Stimulated activated CD8-positive, alpha-beta memory T cell treated with anti-CD3 and anti-CD28 coated beads, Interleukin-12 subunit alpha, Interleukin-12 subunit beta, amount 100 ng/mL, for 4 hours (primary cell): ENCODE measurements around the gene RELT.

ENCODE experiments used
- DNase-seq: peaks from one replicate; pipeline ENCODE4 v3.0.0-alpha.2; 2020; ENCODE audit warnings: low read depth

RELT gene

GRCh38 chr11:73404506-73405145 is 28.4 kb downstream of the RELT start:
- DNase-seq, result no peak

- no peak for DNase-seq
Observed at GRCh38 chr11:73405146-73405510, 28.9 kb downstream of the RELT start.

- no peak for DNase-seq
Observed at GRCh38 chr11:73406131-73406530, 29.9 kb downstream of the RELT start.

GRCh38 chr11:73406619-73407018 is 30.4 kb downstream of the RELT start:
- DNase-seq, result no peak

- no peak for DNase-seq
Observed at GRCh38 chr11:73409431-73409830, 33.2 kb downstream of the RELT start.

GRCh38 chr11:73410627-73411026 is 34.4 kb downstream of the RELT start:
- DNase-seq, result no peak

GRCh38 chr11:73411031-73411430 is 34.8 kb downstream of the RELT start:
- no peak for DNase-seq

GRCh38 chr11:73412308-73412707 is 36.1 kb downstream of the RELT start:
- DNase-seq, result no peak

- DNase-seq, result no peak
Observed at GRCh38 chr11:73413256-73413655, 37.1 kb downstream of the RELT start.

GRCh38 chr11:73414977-73415651 is 38.9 kb downstream of the RELT start:
- no peak for DNase-seq

- DNase-seq, result no peak
Observed at GRCh38 chr11:73415854-73416615, 39.8 kb downstream of the RELT start.

GRCh38 chr11:73416786-73417185 is 40.6 kb downstream of the RELT start:
- no peak for DNase-seq

- DNase-seq, result no peak
Observed at GRCh38 chr11:73420136-73420535, 43.9 kb downstream of the RELT start.

GRCh38 chr11:73422886-73423285 is 46.7 kb downstream of the RELT start:
- DNase-seq, result no peak

GRCh38 chr11:73423506-73423905 is 47.3 kb downstream of the RELT start:
- no peak for DNase-seq

- DNase-seq, result no peak
Observed at GRCh38 chr11:73425108-73425507, 48.9 kb downstream of the RELT start.

- DNase-seq, result no peak
Observed at GRCh38 chr11:73426219-73426850, 50.1 kb downstream of the RELT start.

GRCh38 chr11:73428227-73428626 is 52.0 kb downstream of the RELT start:
- DNase-seq, result no peak

- DNase-seq, result no peak
Observed at GRCh38 chr11:73428699-73429098, 52.5 kb downstream of the RELT start.

- DNase-seq, result no peak
Observed at GRCh38 chr11:73429121-73429750, 53.0 kb downstream of the RELT start.

GRCh38 chr11:73430326-73430725 is 54.1 kb downstream of the RELT start:
- no peak for DNase-seq

- DNase-seq, result no peak
Observed at GRCh38 chr11:73431396-73431795, 55.2 kb downstream of the RELT start.
